Trophoblast cell (in vitro differentiated cells and primary cell): ENCODE data around the gene RAD23B.
"Not testable (repeated sequence)": the region's sequence is repeated elsewhere in the genome, so short reads cannot be mapped to it uniquely, and the experiment has no call there.

Experiments
- DNase-seq, 2 donors: peaks; one replicate each; pipeline ENCODE4 v3.0.0-alpha.2; 2016
- H2AFZ ChIP-seq: 2 replicates; pipeline ENCODE4 v1.6.1; 2013; ENCODE audit warnings: low read length, moderate library complexity, mild to moderate bottlenecking; ENCODE audit not compliant: insufficient read depth, poor library complexity
- H2AK5ac ChIP-seq: 2 replicates; pipeline ENCODE4 v1.6.1; 2013; ENCODE audit warnings: mild to moderate bottlenecking, low read length
- H2BK120ac ChIP-seq: 2 replicates; pipeline ENCODE4 v1.6.1; 2013; ENCODE audit warnings: low read length, mild to moderate bottlenecking, moderate library complexity; ENCODE audit not compliant: insufficient read depth, poor library complexity
- H2BK12ac ChIP-seq: 2 replicates; pipeline ENCODE4 v1.6.1; 2013; ENCODE audit warnings: mild to moderate bottlenecking, low read length, moderate library complexity
- H2BK5ac ChIP-seq: 2 replicates; pipeline ENCODE4 v1.6.1; 2013; ENCODE audit warnings: low read length, low read depth, moderate library complexity, mild to moderate bottlenecking; ENCODE audit not compliant: poor library complexity
- H3K14ac ChIP-seq: 2 replicates; pipeline ENCODE4 v1.6.1; 2013; ENCODE audit warnings: mild to moderate bottlenecking, low read length
- H3K18ac ChIP-seq: 2 replicates; pipeline ENCODE4 v1.6.1; 2013; ENCODE audit warnings: mild to moderate bottlenecking, low read length
- H3K23ac ChIP-seq: 2 replicates; pipeline ENCODE4 v1.6.1; 2013; ENCODE audit warnings: low read length
- H3K27ac ChIP-seq: 2 replicates; pipeline ENCODE4 v1.5.1; 2013; ENCODE audit warnings: low read depth, mild to moderate bottlenecking, inconsistent platforms, low read length, moderate library complexity
- H3K27me3 ChIP-seq: 2 replicates; pipeline ENCODE4 v1.6.1; 2013; ENCODE audit warnings: inconsistent platforms, mild to moderate bottlenecking, low read length, moderate library complexity; ENCODE audit not compliant: insufficient read depth
- H3K36me3 ChIP-seq, 2 experiments: 1 replicate in 1 of 2; 2 replicates in 1 of 2; pipeline ENCODE4 v1.6.1; 2013; ENCODE audit warnings: low read length in 2 of 2, mild to moderate bottlenecking in 2 of 2, moderate library complexity in 1 of 2; ENCODE audit not compliant: insufficient read depth in 2 of 2, control insufficient read depth in 1 of 2
- H3K4ac ChIP-seq: 2 replicates; pipeline ENCODE4 v1.6.1; 2013; ENCODE audit warnings: low read depth, mild to moderate bottlenecking, low read length, moderate library complexity
- H3K4me1 ChIP-seq, 2 experiments: 1 replicate in 1 of 2; 2 replicates in 1 of 2; pipeline ENCODE4 v1.6.1; 2013; ENCODE audit warnings: low read length in 2 of 2, mild to moderate bottlenecking in 2 of 2, moderate library complexity in 1 of 2; ENCODE audit not compliant: insufficient read depth in 2 of 2, control insufficient read depth in 1 of 2
- H3K4me2 ChIP-seq: 2 replicates; pipeline ENCODE4 v1.6.1; 2013; ENCODE audit warnings: inconsistent platforms, mild to moderate bottlenecking, low read length, moderate library complexity
- H3K4me3 ChIP-seq: 2 replicates; pipeline ENCODE4 v1.5.1; 2013; ENCODE audit warnings: mild to moderate bottlenecking, low read depth, low read length, inconsistent platforms
- H3K79me1 ChIP-seq: one replicate; pipeline ENCODE4 v1.6.1; 2013; ENCODE audit warnings: low read length
- H3K79me2 ChIP-seq: 2 replicates; pipeline ENCODE4 v1.6.1; 2013; ENCODE audit warnings: low read length, mild to moderate bottlenecking; ENCODE audit not compliant: control insufficient read depth, insufficient read depth, poor library complexity
- H3K9ac ChIP-seq: 2 replicates; pipeline ENCODE4 v1.6.1; 2013; ENCODE audit warnings: mild to moderate bottlenecking, low read length
- H3K9me3 ChIP-seq: 2 replicates; pipeline ENCODE4 v1.6.1; 2013; ENCODE audit warnings: low read depth, mild to moderate bottlenecking, control low read depth, inconsistent platforms, low read length; ENCODE audit not compliant: insufficient read depth
- H4K12ac ChIP-seq: 2 replicates; pipeline ENCODE4 v1.6.1; 2013; ENCODE audit warnings: low read depth, mild to moderate bottlenecking, low read length, moderate library complexity
- H4K8ac ChIP-seq: 2 replicates; pipeline ENCODE4 v1.6.1; 2013; ENCODE audit warnings: low read depth, mild to moderate bottlenecking, low read length, moderate library complexity
- H4K91ac ChIP-seq: one replicate; pipeline ENCODE4 v1.6.1; 2013; ENCODE audit warnings: low read depth, mild to moderate bottlenecking, low read length, moderate library complexity
- WGBS: extraction: QIAGEN DNeasy Blood & Tissue Kit; methylation state at CpG from one replicate; pipeline ENCODE4 v1.1.7; 2013; ENCODE audit warnings: missing lambda C conversion rate; ENCODE audit not compliant: insufficient read length, insufficient coverage; ENCODE audit errors: extremely low coverage; 5-methylcytosine and 5-hydroxymethylcytosine counted together

The RAD23B gene

DNA sequence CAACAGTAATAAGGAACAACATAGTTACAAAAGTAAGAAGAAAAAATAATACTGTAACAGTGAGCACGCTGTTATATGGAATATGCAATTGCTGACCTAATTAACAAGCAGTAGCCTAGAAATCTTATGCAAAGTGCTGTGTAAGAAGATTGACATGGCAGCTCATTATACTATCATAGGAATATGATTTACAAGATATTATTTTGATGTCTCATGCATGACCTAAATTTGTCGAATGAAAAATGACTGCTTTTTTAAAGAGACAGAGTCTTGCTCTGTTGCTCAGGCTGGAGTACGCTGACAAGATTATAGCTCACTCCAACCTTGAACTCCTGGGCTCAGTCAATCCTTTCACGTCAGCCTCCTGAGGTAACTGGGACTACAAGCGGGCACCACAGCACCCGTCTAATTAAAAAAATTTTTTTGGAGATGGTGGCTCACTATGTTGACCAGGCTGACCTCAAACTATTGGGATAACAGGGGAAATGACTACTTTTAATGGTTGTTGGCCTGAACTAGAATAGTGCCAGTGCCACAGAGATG lies 10.5 kb downstream of the RAD23B start:
- Histone ChIP-seq H2AK5ac (no peak overlapping the region), H3K14ac (no peak overlapping the region), H3K36me3 (peaks cover 0 to 2% of the 10 kb centered on the region in 2 experiments), H4K91ac (no peak overlapping the region), H3K79me1 (peaks cover 5% of the 10 kb centered on the region), H2AFZ (no peak overlapping the region), H3K9ac (no peak overlapping the region), H4K8ac (no peak overlapping the region), H3K4ac (peak overlapping the region; percentile 71), H2BK120ac (no peak overlapping the region), H2BK5ac (no peak overlapping the region), H4K12ac (no peak overlapping the region), H3K27ac (no peak overlapping the region), H3K23ac (no peak overlapping the region), H3K27me3 (no peaks in the 10 kb centered on the region), H2BK12ac (no peak overlapping the region), H3K4me1 (peaks cover 3 to 10% of the 10 kb centered on the region in 2 experiments), H3K4me2 (no peak overlapping the region), H3K18ac (no peak overlapping the region), H3K79me2 (peaks cover 31% of the 10 kb centered on the region), H3K4me3 (no peak overlapping the region), H3K9me3 (no peaks in the 10 kb centered on the region)
- no CpG with 5 or more reads among the region's 6 CpGs for WGBS
- no peak for DNase-seq

GRCh38 chr9:107294756-107295155 lies 11.7 kb downstream of the RAD23B start:
- Histone ChIP-seq H2BK120ac (no peak overlapping the region), H3K27me3 (no peaks in the 10 kb centered on the region), H3K36me3 (peaks cover 0 to 2% of the 10 kb centered on the region in 2 experiments), H3K27ac (no peak overlapping the region), H3K79me2 (peaks cover 23% of the 10 kb centered on the region), H3K4me2 (no peak overlapping the region), H2BK12ac (no peak overlapping the region), H4K91ac (no peak overlapping the region), H2AFZ (no peak overlapping the region), H3K4me3 (no peak overlapping the region), H4K12ac (no peak overlapping the region), H3K9me3 (no peaks in the 10 kb centered on the region), H4K8ac (no peak overlapping the region), H3K18ac (no peak overlapping the region), H2AK5ac (no peak overlapping the region), H3K4me1 (peaks cover 0 to 4% of the 10 kb centered on the region in 2 experiments), H2BK5ac (no peak overlapping the region), H3K14ac (no peak overlapping the region), H3K23ac (no peak overlapping the region), H3K4ac (peak overlapping the region; percentile 5), H3K79me1 (no peaks in the 10 kb centered on the region), H3K9ac (no peak overlapping the region)
- no CpG with 5 or more reads among the region's 4 CpGs for WGBS
- no peak for DNase-seq

DNA sequence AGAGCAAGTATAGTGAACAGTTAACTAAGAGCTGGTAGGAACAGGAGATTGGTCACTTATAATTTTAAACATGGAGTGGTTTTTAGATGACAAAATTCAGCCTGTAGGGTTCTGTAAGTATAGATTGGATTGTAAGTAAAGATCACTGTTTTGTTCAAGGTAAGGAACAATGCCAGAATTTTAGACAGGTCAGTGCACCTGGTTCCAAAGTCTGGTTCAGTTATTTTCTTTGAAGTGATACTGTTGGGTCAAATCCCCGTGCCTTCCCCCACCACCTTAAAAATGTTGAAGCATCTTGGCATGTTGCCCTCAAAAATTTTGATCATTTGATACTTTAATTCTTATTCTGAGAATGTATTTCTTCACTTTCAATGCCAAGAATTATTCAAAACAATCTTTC lies 12.9 kb downstream of the RAD23B start:
- Histone ChIP-seq H3K79me1 (no peaks in the 10 kb centered on the region), H2BK12ac (no peak overlapping the region), H3K36me3 (peaks cover 0 to 2% of the 10 kb centered on the region in 2 experiments), H3K27me3 (no peaks in the 10 kb centered on the region), H3K4me2 (no peak overlapping the region), H3K4me3 (no peak overlapping the region), H4K91ac (no peak overlapping the region), H2AFZ (no peak overlapping the region), H3K18ac (no peak overlapping the region), H3K79me2 (peaks cover 19% of the 10 kb centered on the region), H3K23ac (no peak overlapping the region), H3K4ac (peak overlapping the region; percentile 86), H2BK5ac (no peak overlapping the region), H3K27ac (no peak overlapping the region), H3K14ac (no peak overlapping the region), H3K9me3 (no peaks in the 10 kb centered on the region), H2BK120ac (no peak overlapping the region), H4K12ac (no peak overlapping the region), H3K9ac (no peak overlapping the region), H2AK5ac (no peak overlapping the region), H3K4me1 (no peaks in the 10 kb centered on the region), H4K8ac (no peak overlapping the region)
- DNase-seq: no peak
- no CpG with 5 or more reads among the region's 1 CpG for WGBS

GRCh38 chr9:107296592-107296991 lies 13.5 kb downstream of the RAD23B start:
- not testable (repeated sequence) for H3K4me3 ChIP-seq, H3K4me1 ChIP-seq, H3K36me3 ChIP-seq, H4K12ac ChIP-seq, H3K79me1 ChIP-seq, H2BK5ac ChIP-seq, H2BK12ac ChIP-seq, H4K91ac ChIP-seq, H3K4me2 ChIP-seq, H2AFZ ChIP-seq, H3K18ac ChIP-seq, DNase-seq, H4K8ac ChIP-seq, H3K9ac ChIP-seq, H3K9me3 ChIP-seq, H2AK5ac ChIP-seq, H3K27ac ChIP-seq, H2BK120ac ChIP-seq, H3K23ac ChIP-seq, H3K14ac ChIP-seq, H3K27me3 ChIP-seq
- WGBS: no CpG with 5 or more reads among the region's 8 CpGs
- Histone ChIP-seq H3K4ac (peak overlapping the region; percentile 95), H3K79me2 (peaks cover 21% of the 10 kb centered on the region)
